Measurements from ENCODE around the gene EFCAB6. TPM values are rescaled to one million over a fixed set of nuclear protein-coding genes. Genes with fewer than 3 reads are reported as not detected.

EFCAB6 gene
- total RNA-seq, 2 experiments from 2014 or later = 0.26 to 0.39 TPM

DNA sequence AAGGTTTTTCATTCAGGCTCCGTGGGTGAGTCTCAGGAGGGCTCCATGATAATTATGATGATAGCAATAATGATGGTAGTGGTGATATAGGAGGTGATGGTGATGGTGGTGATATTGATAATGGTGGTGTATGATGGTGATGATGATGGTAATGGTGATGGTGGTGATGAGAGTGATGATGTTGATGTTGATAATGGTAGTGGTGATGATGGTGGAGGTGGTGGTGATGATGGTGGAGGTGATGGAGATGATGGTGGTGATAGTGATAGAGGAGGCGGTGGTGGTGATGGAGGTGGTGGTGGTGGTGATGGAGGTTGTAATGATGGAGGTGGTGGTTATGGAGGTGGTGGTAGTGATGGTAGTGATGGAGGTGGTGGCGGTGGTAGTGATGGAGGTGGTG is 320.9 kb downstream of the EFCAB6 start:
- no peaks in the 10 kb centered on the region for H3K36me3 Mint-ChIP-seq (ENCODE audit: low read depth)
- ChIA-PET CTCF (no interaction called here), POLR2A (no interaction called here)
- ATAC-seq (no peak), DNase-seq (no peak)
- no peaks in the 10 kb centered on the region for H3K9me3 Mint-ChIP-seq (ENCODE audit: insufficient read depth)
- H3K4me3 Mint-ChIP-seq = no peak overlapping the region
- no peak overlapping the region for H3K27ac Mint-ChIP-seq
- H3K4me1 Mint-ChIP-seq (ENCODE audit: low read depth) = no peaks in the 10 kb centered on the region
- no peaks in the 10 kb centered on the region for H3K27me3 Mint-ChIP-seq (ENCODE audit: low read depth)

DNA sequence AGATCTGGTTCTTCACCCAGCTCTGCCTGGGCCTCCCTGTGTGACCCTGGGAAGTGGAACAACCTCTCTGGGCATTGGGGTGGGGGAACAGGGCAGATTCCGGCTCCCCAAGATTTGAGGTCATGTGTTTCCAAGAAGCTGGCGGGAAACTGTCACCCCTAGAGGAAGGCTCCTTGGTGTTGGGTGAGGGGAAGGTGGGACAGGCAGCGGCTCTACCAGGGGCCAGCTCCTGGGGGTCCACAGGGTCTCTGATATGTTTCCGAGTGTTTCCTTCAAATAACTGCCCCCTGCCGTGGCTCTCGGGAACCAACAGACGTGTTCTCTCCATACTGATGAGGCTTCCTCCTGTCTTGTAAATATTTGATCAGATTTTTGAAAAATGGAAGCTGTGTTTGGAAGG is 321.8 kb downstream of the EFCAB6 start:
- DNase-seq (no peak), ATAC-seq (no peak)
- ChIA-PET CTCF (no interaction called here), POLR2A (no interaction called here)
- Mint-ChIP-seq H3K27ac (no peak overlapping the region), H3K4me3 (no peak overlapping the region), H3K9me3 (ENCODE audit: insufficient read depth) (no peaks in the 10 kb centered on the region), H3K36me3 (ENCODE audit: low read depth) (no peaks in the 10 kb centered on the region), H3K27me3 (ENCODE audit: low read depth) (no peaks in the 10 kb centered on the region), H3K4me1 (ENCODE audit: low read depth) (no peaks in the 10 kb centered on the region)

DNA sequence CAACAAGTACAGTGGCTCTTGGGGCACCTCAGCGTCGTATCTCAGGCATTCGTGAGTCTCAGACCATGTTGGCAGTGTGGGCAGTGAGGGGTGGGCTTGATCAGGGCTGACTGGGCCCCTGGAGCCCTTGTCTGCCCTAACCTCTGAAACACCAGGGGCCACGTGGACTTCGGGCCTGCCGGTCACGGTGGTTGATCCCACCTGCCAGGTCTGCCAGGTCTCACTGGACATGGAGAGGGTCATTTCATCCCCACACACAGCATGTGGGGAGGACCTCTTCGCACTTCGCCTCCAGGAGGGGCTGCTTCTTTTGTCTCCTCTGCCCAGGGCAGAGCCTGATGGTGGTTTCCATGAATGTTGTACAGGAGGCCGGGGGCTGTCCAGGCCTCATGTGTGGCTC is 323.2 kb downstream of the EFCAB6 start:
- no peak for ATAC-seq
- Mint-ChIP-seq H3K27me3 (ENCODE audit: low read depth) (no peaks in the 10 kb centered on the region), H3K4me1 (ENCODE audit: low read depth) (no peaks in the 10 kb centered on the region), H3K4me3 (no peak overlapping the region), H3K9me3 (ENCODE audit: insufficient read depth) (no peaks in the 10 kb centered on the region), H3K36me3 (ENCODE audit: low read depth) (no peaks in the 10 kb centered on the region), H3K27ac (no peak overlapping the region)
- DNase-seq = no peak
- ChIA-PET POLR2A (no interaction called here), CTCF (no interaction called here)

DNA sequence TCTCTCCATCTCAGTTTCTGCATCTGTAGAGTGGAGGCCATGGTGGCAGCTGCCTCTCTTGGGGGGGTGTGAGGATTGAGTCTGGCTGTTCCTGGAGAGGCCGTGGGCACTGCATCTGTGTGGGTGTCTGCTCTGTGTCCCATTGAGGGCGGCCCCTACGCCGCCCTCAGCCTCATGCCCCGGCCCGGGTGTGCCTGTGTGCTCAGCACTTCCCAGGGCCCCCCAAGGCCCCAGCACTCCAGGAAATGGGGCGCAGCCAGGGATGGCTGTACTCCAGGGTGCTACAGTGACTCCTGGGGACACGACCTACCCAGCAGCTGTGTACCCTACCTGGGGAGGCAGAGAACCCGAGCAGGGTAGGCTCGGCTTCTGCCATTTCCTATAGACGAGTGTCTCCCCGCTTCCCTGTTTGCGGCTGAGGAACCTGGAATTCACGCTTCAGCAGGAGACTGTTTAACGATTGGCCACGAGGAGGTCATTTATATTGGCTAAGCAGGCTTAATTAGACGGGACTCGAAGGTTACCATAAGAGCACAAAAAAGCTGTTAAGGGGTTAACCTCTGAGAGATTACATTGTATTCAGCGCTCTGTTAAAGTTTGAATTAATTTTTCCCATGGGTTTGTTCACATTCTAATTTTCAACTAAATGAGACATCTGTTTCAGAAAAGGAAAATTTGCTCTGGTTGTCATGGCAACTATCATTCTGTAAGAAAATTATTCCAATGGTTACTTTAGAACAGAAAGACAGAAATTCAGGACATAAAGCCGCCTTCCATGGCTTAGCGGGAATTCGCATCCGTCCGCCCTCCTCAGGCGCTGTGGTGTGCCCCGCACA is 323.9 kb downstream of the EFCAB6 start:
- POLR2A ChIA-PET = no interaction called here
- H3K4me1 Mint-ChIP-seq (ENCODE audit: low read depth) = no peaks in the 10 kb centered on the region
- H3K9me3 Mint-ChIP-seq (ENCODE audit: insufficient read depth) = no peaks in the 10 kb centered on the region
- no peak overlapping the region for H3K27ac Mint-ChIP-seq
- CTCF ChIA-PET = no interaction called here
- no peak overlapping the region for H3K4me3 Mint-ChIP-seq
- H3K27me3 Mint-ChIP-seq (ENCODE audit: low read depth) = no peaks in the 10 kb centered on the region
- DNase-seq (no peak), ATAC-seq (no peak)
- H3K36me3 Mint-ChIP-seq (ENCODE audit: low read depth) = no peaks in the 10 kb centered on the region

DNA sequence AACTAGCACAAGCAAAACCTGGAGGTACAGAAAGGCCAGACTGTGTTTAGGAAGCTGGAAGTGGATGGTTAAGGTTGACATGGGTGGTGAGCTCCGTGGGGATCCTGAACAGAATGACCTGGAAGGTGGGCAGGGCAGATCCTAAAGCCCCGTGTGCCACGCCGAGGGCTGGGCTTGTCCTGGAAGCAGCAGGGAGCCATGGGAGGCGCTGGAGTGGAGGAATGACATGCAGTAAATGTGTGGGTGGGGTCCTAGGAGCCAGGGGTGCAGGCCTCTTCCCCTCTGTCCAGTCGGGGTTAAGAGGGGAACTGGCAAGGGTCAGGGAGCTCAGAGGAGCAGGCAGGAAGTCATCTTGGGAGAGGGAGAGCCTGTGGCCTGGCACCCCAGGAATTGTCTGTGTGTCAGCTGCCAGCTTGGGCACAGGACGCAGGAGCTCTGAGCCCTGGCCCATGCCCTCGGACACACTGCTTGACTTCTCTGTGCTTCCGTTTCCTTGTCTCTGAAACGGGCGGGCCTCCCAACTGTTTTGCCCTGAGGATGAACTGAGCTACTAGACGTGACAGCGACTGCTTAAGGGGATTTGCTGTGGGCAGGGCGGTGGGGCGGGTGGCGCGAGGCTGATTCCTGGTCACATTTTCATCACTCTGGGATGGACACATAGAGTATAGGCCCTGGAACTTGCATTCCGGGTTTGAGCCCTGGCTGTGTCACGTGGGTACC is 324.6 kb downstream of the EFCAB6 start:
- CTCF ChIA-PET = no interaction called here
- no peak for ATAC-seq
- Mint-ChIP-seq H3K27me3 (ENCODE audit: low read depth) (no peaks in the 10 kb centered on the region), H3K4me3 (no peak overlapping the region), H3K36me3 (ENCODE audit: low read depth) (no peaks in the 10 kb centered on the region), H3K9me3 (ENCODE audit: insufficient read depth) (no peaks in the 10 kb centered on the region), H3K4me1 (ENCODE audit: low read depth) (no peaks in the 10 kb centered on the region), H3K27ac (no peak overlapping the region)
- POLR2A ChIA-PET = no interaction called here
- no peak for DNase-seq

DNA sequence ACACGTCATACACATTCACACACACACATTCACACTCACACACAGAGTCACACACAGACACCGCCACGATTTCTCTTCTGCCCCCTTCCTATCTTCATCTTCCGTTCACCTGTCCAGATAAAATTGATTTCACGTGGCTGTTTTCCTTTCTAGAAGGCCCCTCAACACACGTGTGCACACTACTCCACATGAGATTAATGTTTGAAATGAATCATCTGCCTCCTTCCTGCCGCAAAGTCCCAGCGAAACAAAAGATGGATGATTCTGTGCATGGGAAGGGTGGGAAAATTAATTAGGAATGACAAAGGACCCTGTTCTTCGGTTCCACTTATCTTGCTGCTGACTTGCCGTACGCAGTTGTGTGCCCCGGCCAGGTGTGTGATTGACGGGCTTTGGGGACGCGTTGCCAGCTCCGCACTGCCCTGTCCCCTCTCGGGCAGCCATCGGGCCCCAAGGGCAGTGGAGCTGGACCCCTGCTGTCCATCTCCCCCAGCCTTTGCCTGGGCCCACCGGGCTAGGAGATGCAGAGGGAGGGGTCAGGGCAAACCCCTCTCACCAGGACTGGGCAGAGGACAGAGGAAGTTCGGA is 326.5 kb downstream of the EFCAB6 start:
- Mint-ChIP-seq H3K4me1 (ENCODE audit: low read depth) (peaks cover 11% of the 10 kb centered on the region), H3K27me3 (ENCODE audit: low read depth) (no peaks in the 10 kb centered on the region), H3K27ac (no peak overlapping the region), H3K36me3 (ENCODE audit: low read depth) (no peaks in the 10 kb centered on the region), H3K9me3 (ENCODE audit: insufficient read depth) (no peaks in the 10 kb centered on the region), H3K4me3 (no peak overlapping the region)
- no peak for ATAC-seq
- ChIA-PET POLR2A (no interaction called here), CTCF (no interaction called here)
- DNase-seq = no peak

DNA sequence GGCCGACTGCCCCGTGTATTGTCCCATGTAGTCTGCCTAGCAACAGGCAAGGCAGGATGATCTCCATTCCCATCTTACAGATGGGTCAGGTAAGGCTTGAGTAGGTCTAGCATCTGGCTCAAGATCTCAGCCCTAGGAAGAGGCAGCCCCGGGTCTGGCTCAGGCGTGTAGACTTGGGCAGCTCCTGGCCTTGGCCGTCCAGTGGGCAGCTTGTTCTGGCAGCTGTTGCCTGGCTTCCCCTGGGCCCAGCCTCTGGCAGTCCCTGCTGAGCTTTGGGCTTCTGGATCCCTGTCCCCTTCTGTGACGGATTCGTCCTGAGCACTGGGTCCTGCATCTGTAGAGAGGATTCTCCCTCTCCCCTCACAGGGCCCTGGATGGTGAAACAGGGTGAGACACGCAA is 327.9 kb downstream of the EFCAB6 start:
- Mint-ChIP-seq H3K27me3 (ENCODE audit: low read depth) (no peaks in the 10 kb centered on the region), H3K36me3 (ENCODE audit: low read depth) (no peaks in the 10 kb centered on the region), H3K4me3 (no peak overlapping the region), H3K4me1 (ENCODE audit: low read depth) (peaks cover 18% of the 10 kb centered on the region), H3K27ac (no peak overlapping the region), H3K9me3 (ENCODE audit: insufficient read depth) (no peaks in the 10 kb centered on the region)
- ChIA-PET CTCF (no interaction called here), POLR2A (no interaction called here)
- DNase-seq (no peak), ATAC-seq (no peak)

DNA sequence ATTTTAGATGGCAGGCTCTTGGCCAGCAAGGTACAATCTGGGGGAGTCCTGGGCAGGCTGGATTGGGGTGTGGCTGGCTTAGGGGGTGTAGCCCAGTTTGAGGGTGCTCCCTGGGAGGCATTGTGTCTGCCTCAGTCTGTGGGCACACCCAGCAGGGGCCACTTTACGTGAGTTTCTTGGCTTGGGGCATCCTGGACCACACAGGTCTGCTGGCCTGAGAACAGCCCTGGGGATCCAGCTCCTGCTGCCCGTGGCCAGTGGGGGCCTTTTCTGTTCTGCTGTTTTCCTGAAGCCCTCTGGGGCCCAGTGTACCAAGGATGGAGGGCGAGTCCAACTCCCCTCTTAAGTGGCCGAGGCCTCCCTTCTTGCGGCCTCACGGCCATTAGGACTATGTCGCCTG is 328.4 kb downstream of the EFCAB6 start:
- CTCF ChIA-PET = no interaction called here
- Mint-ChIP-seq H3K27me3 (ENCODE audit: low read depth) (no peaks in the 10 kb centered on the region), H3K4me3 (no peak overlapping the region), H3K4me1 (ENCODE audit: low read depth) (peaks cover 18% of the 10 kb centered on the region), H3K36me3 (ENCODE audit: low read depth) (no peaks in the 10 kb centered on the region), H3K27ac (no peak overlapping the region), H3K9me3 (ENCODE audit: insufficient read depth) (no peaks in the 10 kb centered on the region)
- no peak for ATAC-seq
- DNase-seq = no peak
- POLR2A ChIA-PET = no interaction called here

DNA sequence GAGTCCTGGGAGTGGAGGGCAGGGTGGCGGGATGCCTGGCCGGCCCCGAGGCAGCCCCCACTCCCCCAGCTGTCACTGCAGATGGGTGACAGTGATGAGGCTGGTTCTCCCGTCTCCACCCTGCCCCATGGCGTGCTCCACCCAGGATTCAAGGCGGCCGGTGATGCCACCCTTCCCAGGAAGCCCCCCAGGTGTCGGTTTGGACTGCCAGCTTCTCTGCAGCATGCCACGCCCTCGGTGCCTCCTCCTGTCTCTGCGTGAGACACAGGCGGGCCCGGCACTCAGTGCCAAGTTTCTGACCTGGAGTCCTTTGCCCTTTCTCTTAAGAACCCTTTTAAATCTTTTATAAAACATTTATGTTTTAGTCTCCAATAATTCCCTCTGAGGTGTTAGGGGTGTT is 328.8 kb downstream of the EFCAB6 start:
- no peak for ATAC-seq
- CTCF ChIA-PET = no interaction called here

DNA sequence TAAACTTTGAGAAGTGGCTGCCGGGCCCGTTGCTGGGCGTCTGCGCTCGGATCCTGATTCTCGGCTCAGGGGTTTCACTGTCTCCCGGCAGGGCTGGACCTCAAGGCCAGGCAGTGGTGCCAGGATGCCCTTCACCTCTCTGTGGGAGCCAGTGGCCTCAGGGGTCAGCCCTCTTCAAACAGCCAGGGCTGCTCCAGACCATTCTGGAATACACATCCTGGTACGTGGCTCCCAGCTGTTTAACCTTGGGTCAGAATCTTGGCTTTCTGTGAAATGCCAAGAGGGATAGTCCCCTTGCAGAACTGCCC is 329.8 kb downstream of the EFCAB6 start:
- Mint-ChIP-seq H3K9me3 (ENCODE audit: insufficient read depth) (no peaks in the 10 kb centered on the region), H3K27me3 (ENCODE audit: low read depth) (no peaks in the 10 kb centered on the region), H3K27ac (no peak overlapping the region), H3K36me3 (ENCODE audit: low read depth) (no peaks in the 10 kb centered on the region), H3K4me1 (ENCODE audit: low read depth) (peaks cover 18% of the 10 kb centered on the region), H3K4me3 (no peak overlapping the region)
- CTCF ChIA-PET = interaction anchor here (1.4 to 1.5 kb wide), 2 partner anchors 11 to 136 kb away, joined by 3 read pairs; no protein-coding TSS in a partner anchor
- DNase-seq = no peak
- POLR2A ChIA-PET = no interaction called here
- no peak for ATAC-seq

More for the DNA sequence above, 328.8 kb downstream of the EFCAB6 start:
- Mint-ChIP-seq H3K4me3 (no peak overlapping the region), H3K4me1 (ENCODE audit: low read depth) (peaks cover 18% of the 10 kb centered on the region), H3K9me3 (ENCODE audit: insufficient read depth) (no peaks in the 10 kb centered on the region), H3K27ac (no peak overlapping the region), H3K27me3 (ENCODE audit: low read depth) (no peaks in the 10 kb centered on the region), H3K36me3 (ENCODE audit: low read depth) (no peaks in the 10 kb centered on the region)
- POLR2A ChIA-PET = no interaction called here
- DNase-seq = no peak

DNA sequence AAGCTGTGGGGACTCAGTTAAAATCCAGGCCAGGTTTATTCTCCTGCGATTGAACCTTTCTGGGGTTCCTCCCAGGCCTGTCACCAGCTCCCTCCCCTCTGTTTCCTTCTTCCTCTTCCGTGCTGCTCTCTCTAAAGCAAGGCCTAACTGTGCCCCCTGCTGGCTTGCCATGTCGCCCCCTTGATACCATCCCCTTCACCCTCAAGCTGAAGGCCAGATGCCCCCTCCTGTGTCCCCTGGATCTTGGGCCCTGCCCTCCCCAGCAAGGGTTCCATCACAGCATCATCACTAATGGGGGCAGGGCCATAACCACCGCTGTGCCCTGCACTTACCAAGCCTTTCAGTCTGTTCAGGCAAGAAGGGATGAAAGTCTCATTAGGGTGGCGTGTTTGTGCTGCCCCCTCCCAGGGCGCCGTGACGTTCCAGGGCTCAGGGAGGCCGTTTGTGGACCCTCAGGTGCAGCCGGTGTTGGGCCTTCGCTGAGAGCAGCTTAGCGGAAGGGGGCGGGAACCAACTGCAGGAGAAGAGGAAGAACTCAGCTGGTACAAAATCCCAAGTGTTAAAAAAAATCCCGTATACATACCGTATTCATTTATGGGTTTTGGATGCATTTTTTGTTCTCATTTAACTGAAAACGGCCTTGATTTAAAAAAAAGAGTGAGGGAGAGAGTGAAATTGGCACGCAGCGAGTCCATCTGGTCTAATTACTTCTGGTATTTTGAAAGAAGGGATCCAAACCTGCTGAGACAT is 330.4 kb downstream of the EFCAB6 start:
- POLR2A ChIA-PET = no interaction called here
- CTCF ChIA-PET = interaction anchor here (1.0 to 1.7 kb wide), 5 partner anchors 11 to 208 kb away, joined by 3 to 9 read pairs (median 3); no protein-coding TSS in a partner anchor
- Mint-ChIP-seq H3K4me3 (peak overlapping the region; percentile 58), H3K9me3 (ENCODE audit: insufficient read depth) (no peaks in the 10 kb centered on the region), H3K27me3 (ENCODE audit: low read depth) (no peaks in the 10 kb centered on the region), H3K27ac (peak overlapping the region; percentile 75), H3K4me1 (ENCODE audit: low read depth) (peaks cover 18% of the 10 kb centered on the region), H3K36me3 (ENCODE audit: low read depth) (no peaks in the 10 kb centered on the region)
- peak; percentile 58 for DNase-seq
- peak; percentile 68 for ATAC-seq

DNA sequence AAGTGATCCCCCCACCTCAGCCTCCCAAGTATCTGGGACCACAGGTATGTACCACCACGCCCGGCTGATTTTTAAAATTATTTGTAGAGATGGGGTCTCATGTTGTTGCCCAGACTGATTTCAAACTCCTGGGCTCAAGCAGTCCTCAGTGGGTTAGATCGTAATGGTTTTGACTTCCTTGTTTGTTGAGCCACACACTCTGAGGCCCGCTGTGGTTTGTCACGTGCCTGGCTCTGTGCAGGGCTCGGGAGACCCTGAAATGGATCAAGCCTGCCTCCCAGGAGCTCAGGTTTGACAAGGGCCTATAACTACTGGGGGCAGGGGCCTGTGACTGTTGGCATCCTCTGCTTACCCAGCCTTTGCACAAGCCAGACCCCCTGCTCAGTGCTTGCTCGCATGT is 332.1 kb downstream of the EFCAB6 start:
- H3K4me3 Mint-ChIP-seq = no peak overlapping the region
- DNase-seq (no peak), ATAC-seq (no peak)
- H3K27me3 Mint-ChIP-seq (ENCODE audit: low read depth) = no peaks in the 10 kb centered on the region
- H3K27ac Mint-ChIP-seq = no peak overlapping the region
- no peaks in the 10 kb centered on the region for H3K9me3 Mint-ChIP-seq (ENCODE audit: insufficient read depth)
- ChIA-PET CTCF (no interaction called here), POLR2A (no interaction called here)
- no peaks in the 10 kb centered on the region for H3K36me3 Mint-ChIP-seq (ENCODE audit: low read depth)
- peaks cover 18% of the 10 kb centered on the region for H3K4me1 Mint-ChIP-seq (ENCODE audit: low read depth)
